Mesendoderm (in vitro differentiated cells): Measurements from ENCODE around the gene STYX.

ENCODE experiments used
- DNase-seq: peaks from one replicate; pipeline ENCODE4 v3.0.0; 2013
- H2AK5ac ChIP-seq: 2 replicates; pipeline ENCODE4 v1.6.1; 2013; ENCODE audit warnings: low read length, inconsistent platforms
- H2BK120ac ChIP-seq: 2 replicates; pipeline ENCODE4 v1.6.1; 2013; ENCODE audit warnings: low read depth, mild to moderate bottlenecking, low read length, moderate library complexity, mixed read lengths
- H2BK15ac ChIP-seq: replicated peaks from 2 replicates; pipeline ENCODE4 v1.6.1; 2013; ENCODE audit warnings: low read depth, mild to moderate bottlenecking, moderate library complexity
- H2BK5ac ChIP-seq: 2 replicates; pipeline ENCODE4 v1.6.1; 2013; ENCODE audit warnings: low read length, inconsistent platforms
- H3K18ac ChIP-seq: 2 replicates; pipeline ENCODE4 v1.6.1; 2013; ENCODE audit warnings: mild to moderate bottlenecking, low read length, mixed read lengths
- H3K23ac ChIP-seq: one replicate; pipeline ENCODE4 v1.6.1; 2013; ENCODE audit warnings: low read length
- H3K27ac ChIP-seq: 2 replicates; pipeline ENCODE4 v1.5.1; 2013; ENCODE audit warnings: low read depth, mild to moderate bottlenecking, inconsistent platforms, low read length, moderate library complexity
- H3K27me3 ChIP-seq: 2 replicates; pipeline ENCODE4 v1.6.1; 2013; ENCODE audit warnings: low read length, control low read depth, mild to moderate bottlenecking, inconsistent platforms; ENCODE audit not compliant: insufficient read depth, poor library complexity
- H3K36me3 ChIP-seq: 2 replicates; pipeline ENCODE4 v1.6.1; 2013; ENCODE audit warnings: low read length, inconsistent platforms; ENCODE audit not compliant: control insufficient read depth, insufficient read depth
- H3K4ac ChIP-seq: one replicate; pipeline ENCODE4 v1.6.1; 2013; ENCODE audit warnings: low read depth, mild to moderate bottlenecking, low read length, moderate library complexity
- H3K4me1 ChIP-seq: 2 replicates; pipeline ENCODE4 v1.6.1; 2013; ENCODE audit warnings: low read depth, low read length, inconsistent platforms; ENCODE audit not compliant: control insufficient read depth
- H3K4me2 ChIP-seq: 2 replicates; pipeline ENCODE4 v1.6.1; 2013; ENCODE audit warnings: low read length
- H3K4me3 ChIP-seq: 2 replicates; pipeline ENCODE4 v1.5.1; 2013; ENCODE audit warnings: mild to moderate bottlenecking, low read length
- H3K56ac ChIP-seq: one replicate; pipeline ENCODE4 v1.6.1; 2013; ENCODE audit warnings: low read length
- H3K79me1 ChIP-seq: 2 replicates; pipeline ENCODE4 v1.6.1; 2013; ENCODE audit warnings: low read length, inconsistent platforms
- H3K79me2 ChIP-seq: 2 replicates; pipeline ENCODE4 v1.6.1; 2013; ENCODE audit warnings: mild to moderate bottlenecking, low read length; ENCODE audit not compliant: control insufficient read depth, insufficient read depth
- H3K9ac ChIP-seq: 2 replicates; pipeline ENCODE4 v1.6.1; 2013; ENCODE audit warnings: low read length, inconsistent platforms
- H4K5ac ChIP-seq: one replicate; pipeline ENCODE4 v1.6.1; 2013; ENCODE audit warnings: low read length
- H4K8ac ChIP-seq: one replicate; pipeline ENCODE4 v1.6.1; 2013; ENCODE audit warnings: low read depth, mild to moderate bottlenecking, control low read depth, low read length, moderate library complexity
- WGBS: extraction: QIAGEN DNeasy Blood & Tissue Kit; methylation state at CpG from one replicate; pipeline ENCODE4 v1.1.7; 2013; ENCODE audit warnings: low lambda C conversion rate, missing lambda C conversion rate; ENCODE audit not compliant: insufficient coverage; ENCODE audit errors: extremely low coverage; 5-methylcytosine and 5-hydroxymethylcytosine counted together

The STYX gene

DNA sequence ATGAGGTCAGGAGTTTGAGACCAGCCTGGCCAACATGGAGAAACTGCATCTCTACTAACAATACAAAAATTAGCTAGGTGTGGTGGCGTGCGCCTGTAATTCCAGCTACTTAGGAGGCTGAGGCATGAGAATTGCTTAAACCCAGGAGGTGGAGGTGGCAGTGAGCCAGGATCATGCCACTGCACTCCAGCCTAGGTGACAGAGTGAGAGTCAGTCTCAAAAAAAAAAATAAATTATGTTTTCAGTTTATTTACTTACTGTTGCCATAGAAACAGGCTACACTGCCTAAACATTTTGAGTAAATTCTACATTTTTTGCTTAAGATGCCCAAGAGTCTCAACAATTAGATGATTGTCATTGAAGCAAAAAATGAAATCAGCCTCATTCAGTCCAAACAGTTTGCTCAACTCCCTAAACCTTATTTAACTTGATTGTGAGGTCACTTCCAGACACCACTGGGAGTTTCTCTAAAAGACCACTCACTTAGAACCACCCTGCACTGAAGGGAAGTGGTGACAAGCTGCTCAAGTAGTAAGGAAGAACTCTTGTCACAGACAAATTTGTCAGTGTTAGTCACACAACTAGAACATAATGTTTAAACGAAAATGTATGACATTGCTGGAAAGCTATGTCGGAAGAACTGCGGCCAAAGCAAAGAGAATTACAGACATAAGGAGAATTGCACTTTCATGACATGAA, 71.2 kb downstream of the STYX start:
- H3K36me3 ChIP-seq, result no peaks in the 10 kb centered on the region
- no peak overlapping the region for H3K4me3 ChIP-seq
- no peaks in the 10 kb centered on the region for H3K79me2 ChIP-seq
- H4K5ac ChIP-seq, result no peak overlapping the region
- H3K4me1 ChIP-seq, result no peaks in the 10 kb centered on the region
- no peak overlapping the region for H3K4ac ChIP-seq
- no peak overlapping the region for H3K56ac ChIP-seq
- H3K9ac ChIP-seq, result no peak overlapping the region
- H2BK120ac ChIP-seq, result no peak overlapping the region
- no peak overlapping the region for H2AK5ac ChIP-seq
- H4K8ac ChIP-seq, result no peak overlapping the region
- no peaks in the 10 kb centered on the region for H3K27me3 ChIP-seq
- H2BK15ac ChIP-seq, result no peak overlapping the region
- no CpG with 5 or more reads among the region's 5 CpGs for WGBS
- DNase-seq, result peak; percentile 40
- H3K79me1 ChIP-seq, result no peaks in the 10 kb centered on the region
- H3K23ac ChIP-seq, result no peak overlapping the region
- H2BK5ac ChIP-seq, result no peak overlapping the region
- no peak overlapping the region for H3K4me2 ChIP-seq
- H3K18ac ChIP-seq, result no peak overlapping the region
- H3K27ac ChIP-seq, result no peak overlapping the region

- no peak overlapping the region for H3K4ac ChIP-seq
- no peaks in the 10 kb centered on the region for H3K27me3 ChIP-seq
- H3K4me1 ChIP-seq, result no peaks in the 10 kb centered on the region
- no peak for DNase-seq
- no peaks in the 10 kb centered on the region for H3K36me3 ChIP-seq
- no CpG with 5 or more reads among the region's 3 CpGs for WGBS
- no peak overlapping the region for H3K9ac ChIP-seq
- H3K56ac ChIP-seq, result no peak overlapping the region
- H3K79me1 ChIP-seq, result no peaks in the 10 kb centered on the region
- H2BK5ac ChIP-seq, result no peak overlapping the region
- no peak overlapping the region for H3K4me3 ChIP-seq
- no peak overlapping the region for H3K4me2 ChIP-seq
- H2BK15ac ChIP-seq, result no peak overlapping the region
- no peaks in the 10 kb centered on the region for H3K79me2 ChIP-seq
- H3K18ac ChIP-seq, result no peak overlapping the region
- no peak overlapping the region for H3K23ac ChIP-seq
- no peak overlapping the region for H2AK5ac ChIP-seq
- H4K8ac ChIP-seq, result no peak overlapping the region
- no peak overlapping the region for H2BK120ac ChIP-seq
- H3K27ac ChIP-seq, result no peak overlapping the region
- H4K5ac ChIP-seq, result no peak overlapping the region
Measured at GRCh38 chr14:52802597-52802996, 72.6 kb downstream of the STYX start.

DNA sequence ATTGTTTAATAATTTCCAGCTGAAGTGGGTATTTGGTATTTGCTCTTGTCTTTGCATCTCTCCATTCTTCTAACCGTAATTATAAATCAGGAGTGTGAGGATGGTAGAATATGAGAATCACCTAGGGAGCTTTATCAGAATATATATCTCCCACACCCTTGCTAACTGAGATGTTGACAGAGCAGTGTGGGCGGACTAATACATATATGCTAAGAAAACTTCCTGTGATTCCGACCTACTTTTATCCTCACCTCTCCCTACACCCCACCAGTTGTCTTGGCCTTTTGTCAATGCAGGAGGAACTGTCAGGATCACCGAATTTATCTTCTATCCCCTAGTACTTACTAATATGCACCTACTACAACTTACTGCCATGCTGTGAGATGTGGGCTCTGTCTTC, 76.1 kb downstream of the STYX start:
- Histone ChIP-seq H4K5ac (no peak overlapping the region), H3K27me3 (no peaks in the 10 kb centered on the region), H3K18ac (no peak overlapping the region), H3K4me2 (no peak overlapping the region), H3K4me3 (no peak overlapping the region), H3K4me1 (no peaks in the 10 kb centered on the region), H2BK120ac (no peak overlapping the region), H3K9ac (no peak overlapping the region), H2AK5ac (no peak overlapping the region), H3K56ac (no peak overlapping the region), H2BK5ac (no peak overlapping the region), H3K79me2 (no peaks in the 10 kb centered on the region), H3K4ac (no peak overlapping the region), H2BK15ac (no peak overlapping the region), H3K79me1 (no peaks in the 10 kb centered on the region), H3K36me3 (no peaks in the 10 kb centered on the region), H4K8ac (no peak overlapping the region), H3K23ac (no peak overlapping the region), H3K27ac (no peak overlapping the region)
- no peak for DNase-seq
- no CpG with 5 or more reads among the region's 4 CpGs for WGBS

DNA sequence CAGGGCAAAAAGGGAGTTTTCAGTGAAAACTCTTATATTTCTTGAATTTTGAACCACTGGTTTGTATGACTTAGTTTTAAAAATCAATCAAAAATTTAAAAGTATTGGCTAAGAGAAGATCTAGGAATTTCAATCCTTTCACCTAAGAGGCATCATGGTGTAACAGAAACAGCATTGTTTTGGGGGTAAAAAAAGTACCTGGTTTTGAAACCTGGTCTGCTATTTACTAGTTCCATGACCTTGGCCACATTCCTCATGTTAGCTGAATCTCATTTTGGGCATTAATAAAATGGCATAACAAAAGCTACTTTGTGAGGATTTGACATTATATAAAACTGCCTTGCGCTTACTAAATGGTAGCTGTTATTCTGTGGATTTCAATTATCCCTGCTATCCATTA, 78.1 kb downstream of the STYX start:
- H3K79me1 ChIP-seq, result no peaks in the 10 kb centered on the region
- no peak overlapping the region for H3K18ac ChIP-seq
- no peak overlapping the region for H2BK15ac ChIP-seq
- no peaks in the 10 kb centered on the region for H3K27me3 ChIP-seq
- no peak overlapping the region for H2AK5ac ChIP-seq
- no peak overlapping the region for H3K4me2 ChIP-seq
- no peak overlapping the region for H3K4me3 ChIP-seq
- H3K23ac ChIP-seq, result no peak overlapping the region
- no peak for DNase-seq
- H4K5ac ChIP-seq, result no peak overlapping the region
- H3K27ac ChIP-seq, result no peak overlapping the region
- H2BK120ac ChIP-seq, result no peak overlapping the region
- no peak overlapping the region for H2BK5ac ChIP-seq
- H3K79me2 ChIP-seq, result no peaks in the 10 kb centered on the region
- WGBS, result no CpG with 5 or more reads among the region's 1 CpG
- no peaks in the 10 kb centered on the region for H3K4me1 ChIP-seq
- no peak overlapping the region for H4K8ac ChIP-seq
- H3K36me3 ChIP-seq, result no peaks in the 10 kb centered on the region
- H3K56ac ChIP-seq, result no peak overlapping the region
- H3K4ac ChIP-seq, result no peak overlapping the region
- no peak overlapping the region for H3K9ac ChIP-seq

GRCh38 chr14:52821805-52822250, 91.9 kb downstream of the STYX start:
- Histone ChIP-seq H3K23ac (no peak overlapping the region), H3K4me2 (no peak overlapping the region), H4K5ac (no peak overlapping the region), H4K8ac (no peak overlapping the region), H3K79me1 (no peaks in the 10 kb centered on the region), H3K4ac (no peak overlapping the region), H2BK5ac (no peak overlapping the region), H2BK120ac (no peak overlapping the region), H3K18ac (no peak overlapping the region), H3K4me3 (no peak overlapping the region), H3K27me3 (no peaks in the 10 kb centered on the region), H2AK5ac (no peak overlapping the region), H2BK15ac (no peak overlapping the region), H3K56ac (no peak overlapping the region), H3K9ac (no peak overlapping the region), H3K27ac (no peak overlapping the region), H3K4me1 (no peaks in the 10 kb centered on the region), H3K36me3 (no peaks in the 10 kb centered on the region), H3K79me2 (no peaks in the 10 kb centered on the region)
- no CpG with 5 or more reads among the region's 7 CpGs for WGBS
- no peak for DNase-seq

- Histone ChIP-seq H2AK5ac (no peak overlapping the region), H3K27me3 (no peaks in the 10 kb centered on the region), H3K4me3 (no peak overlapping the region), H3K23ac (no peak overlapping the region), H3K79me2 (no peaks in the 10 kb centered on the region), H3K4me2 (no peak overlapping the region), H4K5ac (no peak overlapping the region), H2BK5ac (no peak overlapping the region), H3K4ac (no peak overlapping the region), H3K56ac (no peak overlapping the region), H4K8ac (peak overlapping the region; percentile 39), H3K27ac (no peak overlapping the region), H3K9ac (no peak overlapping the region), H2BK15ac (no peak overlapping the region), H3K4me1 (peaks cover 5% of the 10 kb centered on the region), H3K79me1 (no peaks in the 10 kb centered on the region), H3K18ac (no peak overlapping the region), H2BK120ac (no peak overlapping the region), H3K36me3 (no peaks in the 10 kb centered on the region)
- no CpG with 5 or more reads among the region's 4 CpGs for WGBS
- DNase-seq, result no peak
Measured at GRCh38 chr14:52824462-52824861, 94.5 kb downstream of the STYX start.
